Activated CD8-positive, alpha-beta T cell treated with anti-CD3 and anti-CD28 coated beads for 36 hours (primary cell): ENCODE measurements around the gene TIAM2. TPM values are rescaled to one million over a fixed set of nuclear protein-coding genes. Genes with fewer than 3 reads are reported as not detected.
"Not testable (repeated sequence)": the region's sequence is repeated elsewhere in the genome, so short reads cannot be mapped to it uniquely, and the experiment has no call there.

Source experiments
- ATAC-seq: fragments of 200-7000 bp; cut with Tn5 transposase; one replicate; pipeline ENCODE4 v1.10.0; 2021; ENCODE audit warnings: mild to moderate bottlenecking, moderate library complexity
- CTCF ChIA-PET: fragments of 350-600 bp; sonication (Branson Sonifier 250); formaldehyde crosslinking; loops from one replicate; lab custom pipeline; 2021; ENCODE audit warnings: antibody characterized with exemption; lab: Charles Lee
- POLR2A ChIA-PET: fragments of 350-600 bp; sonication (Branson Sonifier 250); formaldehyde crosslinking; loops from one replicate; lab custom pipeline; 2021; ENCODE audit warnings: antibody characterized with exemption; lab: Charles Lee
- DNase-seq: peaks from one replicate; pipeline ENCODE4 v3.0.0-alpha.2; 2020
- H3K27ac Mint-ChIP-seq: one replicate; pipeline ENCODE4 v1.8.0; 2021; ENCODE audit warnings: mild to moderate bottlenecking, mixed read lengths
- H3K27me3 Mint-ChIP-seq: one replicate; pipeline ENCODE4 v1.8.0; 2021; ENCODE audit warnings: mixed read lengths
- H3K36me3 Mint-ChIP-seq: one replicate; pipeline ENCODE4 v1.8.0; 2021; ENCODE audit warnings: low read depth, mixed read lengths
- H3K4me1 Mint-ChIP-seq: one replicate; pipeline ENCODE4 v1.8.0; 2021; ENCODE audit warnings: low read depth, mixed read lengths
- H3K4me3 Mint-ChIP-seq: one replicate; pipeline ENCODE4 v1.8.0; 2021; ENCODE audit warnings: mild to moderate bottlenecking, moderate library complexity, mixed read lengths
- H3K9me3 Mint-ChIP-seq: one replicate; pipeline ENCODE4 v1.8.0; 2021; ENCODE audit warnings: mixed read lengths
- intact Hi-C: fragments of 100-400 bp; cut with micrococcal nuclease; formaldehyde crosslinking; loops from one replicate; pipeline ENCODE4 v1.10.0; 2022
- total RNA-seq, 2 experiments: library from RNA; stranded (reverse); gene quantifications; one replicate each; pipeline ENCODE4 v1.2.3, GENCODE V29; 2021
- TF ChIP-seq, protein P1 (sequence below): fragments of 200-600 bp; IDR thresholded peaks from one replicate; pipeline ENCODE4 v1.8.0; 2022; ENCODE audit warnings: antibody characterized with exemption, mild to moderate bottlenecking

The TIAM2 gene
- total RNA-seq, 2 experiments from 2014 or later, result 5.6 to 7.1 TPM

DNA sequence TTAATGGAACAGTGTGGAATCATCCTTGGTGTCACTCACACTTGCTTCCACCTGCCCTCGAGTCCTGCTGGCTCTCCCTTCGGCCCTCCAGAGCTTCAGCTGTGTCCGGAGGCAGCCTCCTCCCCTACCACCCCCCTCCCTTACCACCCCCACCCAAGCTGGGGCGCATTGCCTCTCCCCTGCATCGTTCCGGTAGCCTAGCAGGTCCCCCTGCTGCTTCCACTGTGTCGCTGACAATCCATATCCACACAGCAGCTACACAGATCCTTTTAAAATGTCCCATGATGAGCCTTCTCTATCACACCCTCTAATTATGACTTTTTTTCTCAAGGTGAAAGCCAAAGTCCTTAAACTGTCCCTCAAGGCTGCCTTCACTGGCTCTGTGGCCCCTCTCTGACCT, 117.6 kb downstream of the TIAM2 start:
- Mint-ChIP-seq H3K4me1 (peaks cover 27% of the 10 kb centered on the region), H3K27ac (no peak overlapping the region), H3K9me3 (no peaks in the 10 kb centered on the region), H3K27me3 (peaks cover 10% of the 10 kb centered on the region), H3K4me3 (no peak overlapping the region), H3K36me3 (peaks cover 1% of the 10 kb centered on the region)
- TF ChIP-seq, protein P1, sequence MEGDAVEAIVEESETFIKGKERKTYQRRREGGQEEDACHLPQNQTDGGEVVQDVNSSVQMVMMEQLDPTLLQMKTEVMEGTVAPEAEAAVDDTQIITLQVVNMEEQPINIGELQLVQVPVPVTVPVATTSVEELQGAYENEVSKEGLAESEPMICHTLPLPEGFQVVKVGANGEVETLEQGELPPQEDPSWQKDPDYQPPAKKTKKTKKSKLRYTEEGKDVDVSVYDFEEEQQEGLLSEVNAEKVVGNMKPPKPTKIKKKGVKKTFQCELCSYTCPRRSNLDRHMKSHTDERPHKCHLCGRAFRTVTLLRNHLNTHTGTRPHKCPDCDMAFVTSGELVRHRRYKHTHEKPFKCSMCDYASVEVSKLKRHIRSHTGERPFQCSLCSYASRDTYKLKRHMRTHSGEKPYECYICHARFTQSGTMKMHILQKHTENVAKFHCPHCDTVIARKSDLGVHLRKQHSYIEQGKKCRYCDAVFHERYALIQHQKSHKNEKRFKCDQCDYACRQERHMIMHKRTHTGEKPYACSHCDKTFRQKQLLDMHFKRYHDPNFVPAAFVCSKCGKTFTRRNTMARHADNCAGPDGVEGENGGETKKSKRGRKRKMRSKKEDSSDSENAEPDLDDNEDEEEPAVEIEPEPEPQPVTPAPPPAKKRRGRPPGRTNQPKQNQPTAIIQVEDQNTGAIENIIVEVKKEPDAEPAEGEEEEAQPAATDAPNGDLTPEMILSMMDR, result no peak
- DNase-seq (no peak), ATAC-seq (no peak)
- CTCF ChIA-PET, result no interaction called here
- intact Hi-C loops, result no loop called here
- POLR2A ChIA-PET, result no interaction called here

DNA sequence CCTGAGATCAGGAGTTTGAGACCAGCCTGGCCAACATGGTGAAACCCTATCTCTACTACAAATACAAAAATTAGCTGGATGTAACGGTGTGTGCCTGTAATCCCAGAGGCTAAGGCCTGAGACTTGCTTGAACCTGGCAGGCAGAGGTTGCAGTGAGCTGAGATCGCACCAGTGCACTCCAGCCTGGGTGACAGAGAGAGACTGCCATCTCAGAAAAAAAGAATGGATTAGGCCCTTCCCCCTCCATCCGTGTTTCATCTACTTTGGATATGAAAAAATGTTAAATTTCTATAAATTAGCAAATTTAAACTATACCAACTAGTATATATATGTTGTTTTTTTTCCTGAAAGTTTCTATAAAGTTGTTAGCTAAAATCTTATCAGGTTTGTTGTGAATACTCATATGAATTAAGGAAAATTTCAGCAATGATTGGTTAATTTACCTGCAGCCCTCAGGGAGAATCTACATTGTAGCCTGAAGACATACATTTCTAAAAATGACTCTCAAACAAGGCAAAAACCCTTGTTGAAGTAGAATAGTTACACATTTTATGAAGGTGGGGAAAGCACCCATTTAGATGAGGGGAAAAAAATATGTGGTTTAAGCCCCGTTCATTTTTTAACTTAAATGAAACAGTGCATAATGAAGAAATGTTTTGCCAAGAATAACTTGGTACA, 120.9 kb downstream of the TIAM2 start:
- H3K4me1 Mint-ChIP-seq, result peaks cover 21% of the 10 kb centered on the region
- no peaks in the 10 kb centered on the region for H3K9me3 Mint-ChIP-seq
- H3K36me3 Mint-ChIP-seq, result peaks cover 1% of the 10 kb centered on the region
- ATAC-seq (peak; percentile 92), DNase-seq (no peak)
- peaks cover 5% of the 10 kb centered on the region for H3K27me3 Mint-ChIP-seq
- H3K27ac Mint-ChIP-seq, result peak overlapping the region; percentile 87
- ChIA-PET POLR2A (interaction anchor here (1.0 kb wide), 1 partner anchor 14 kb away, joined by 4 read pairs; no protein-coding TSS in a partner anchor), CTCF (interaction anchor here (1.0 to 1.4 kb wide), 4 partner anchors 37 to 440 kb away, joined by 3 to 4 read pairs (median 4); no protein-coding TSS in a partner anchor)
- intact Hi-C loops, result no loop called here
- peak overlapping the region; percentile 34 for H3K4me3 Mint-ChIP-seq
- TF ChIP-seq, protein P1, result no peak

DNA sequence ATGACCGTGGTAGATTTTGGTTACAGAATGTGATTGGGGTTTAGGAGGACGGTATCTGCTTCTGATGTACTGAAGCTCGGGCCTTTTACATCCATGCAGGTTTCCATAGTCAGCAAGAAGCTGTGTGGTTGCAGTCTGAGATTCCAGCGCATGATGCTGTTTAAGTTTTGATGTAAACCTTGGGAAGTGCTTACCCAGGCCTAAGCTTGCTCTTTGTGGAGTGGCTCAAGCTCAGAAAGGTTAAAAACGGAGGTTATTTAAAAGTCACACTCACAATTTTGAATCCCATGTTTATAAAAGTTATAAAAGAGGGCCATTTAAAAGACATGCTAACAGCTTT, 121.4 kb downstream of the TIAM2 start:
- no peak for ATAC-seq
- POLR2A ChIA-PET, result interaction anchor here (0.6 to 1.8 kb wide), 3 partner anchors 13 to 165 kb away, joined by 3 to 4 read pairs (median 4); no protein-coding TSS in a partner anchor
- peaks cover 5% of the 10 kb centered on the region for H3K27me3 Mint-ChIP-seq
- peaks cover 25% of the 10 kb centered on the region for H3K4me1 Mint-ChIP-seq
- H3K36me3 Mint-ChIP-seq, result peaks cover 1% of the 10 kb centered on the region
- CTCF ChIA-PET, result interaction anchor here (0.8 to 1.4 kb wide), 6 partner anchors 10 to 441 kb away, joined by 3 to 5 read pairs (median 4); no protein-coding TSS in a partner anchor
- intact Hi-C loops, result no loop called here
- DNase-seq, result no peak
- TF ChIP-seq, protein P1, result no peak
- peak overlapping the region; percentile 34 for H3K4me3 Mint-ChIP-seq
- H3K27ac Mint-ChIP-seq, result peak overlapping the region; percentile 87
- no peaks in the 10 kb centered on the region for H3K9me3 Mint-ChIP-seq

DNA sequence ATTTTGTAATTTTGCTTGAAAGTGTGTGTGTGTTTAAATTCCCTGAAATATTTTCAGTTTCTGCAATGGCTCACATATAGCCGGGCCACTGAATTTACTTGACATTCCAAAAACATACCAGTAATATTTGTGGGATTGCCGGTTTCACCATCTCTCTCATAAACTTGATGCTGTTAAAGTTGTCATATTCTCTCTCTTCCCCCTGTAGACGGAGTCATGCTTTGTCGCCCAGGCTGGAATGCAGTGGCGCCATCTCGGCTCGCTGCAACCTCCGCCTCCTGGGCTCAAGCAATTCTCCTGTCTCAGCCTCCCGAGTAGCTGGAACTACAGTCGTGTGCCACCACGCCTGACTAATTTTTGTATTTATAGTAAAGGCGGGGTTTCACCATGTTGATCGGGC, 122.1 kb downstream of the TIAM2 start:
- H3K27me3 Mint-ChIP-seq, result peaks cover 3% of the 10 kb centered on the region
- H3K4me1 Mint-ChIP-seq, result peaks cover 27% of the 10 kb centered on the region
- ATAC-seq (no peak), DNase-seq (no peak)
- peak overlapping the region; percentile 30 for H3K27ac Mint-ChIP-seq
- POLR2A ChIA-PET, result interaction anchor here (0.6 to 1.8 kb wide), 3 partner anchors 14 to 166 kb away, joined by 3 to 4 read pairs (median 3); no protein-coding TSS in a partner anchor
- TF ChIP-seq, protein P1, result no peak
- no peaks in the 10 kb centered on the region for H3K9me3 Mint-ChIP-seq
- CTCF ChIA-PET, result interaction anchor here (0.8 to 1.4 kb wide), 6 partner anchors 9 to 441 kb away, joined by 3 to 5 read pairs (median 4); no protein-coding TSS in a partner anchor
- intact Hi-C loops, result no loop called here
- peaks cover 1% of the 10 kb centered on the region for H3K36me3 Mint-ChIP-seq
- H3K4me3 Mint-ChIP-seq, result no peak overlapping the region

DNA sequence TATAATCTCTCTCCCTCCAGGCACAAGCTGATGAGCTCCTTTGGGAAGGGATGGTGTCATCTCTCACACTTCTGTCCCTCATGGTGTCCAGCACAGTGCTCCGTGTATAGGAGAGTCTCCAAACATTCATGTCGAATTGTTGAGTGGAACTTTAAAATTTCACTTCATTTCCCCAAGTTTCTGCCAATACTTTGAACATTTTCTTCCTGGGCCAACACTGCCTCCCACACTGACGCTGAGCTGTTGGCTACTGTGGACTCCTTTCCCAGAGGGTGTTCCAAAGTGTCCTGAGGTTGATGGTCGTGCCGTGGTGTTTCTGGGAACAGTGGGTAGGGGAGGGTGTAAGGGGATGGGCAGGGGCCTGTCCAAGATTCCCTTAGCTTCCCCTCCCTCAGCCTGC, 122.7 kb downstream of the TIAM2 start:
- ChIA-PET CTCF (interaction anchor here (1.2 kb wide), 1 partner anchor 9 kb away, joined by 3 read pairs; no protein-coding TSS in a partner anchor), POLR2A (interaction anchor here (1.8 kb wide), 1 partner anchor 38 kb away, joined by 4 read pairs; no protein-coding TSS in a partner anchor)
- Mint-ChIP-seq H3K36me3 (peaks cover 1% of the 10 kb centered on the region), H3K27me3 (peaks cover 3% of the 10 kb centered on the region), H3K4me1 (peaks cover 27% of the 10 kb centered on the region), H3K27ac (no peak overlapping the region), H3K9me3 (no peaks in the 10 kb centered on the region), H3K4me3 (no peak overlapping the region)
- TF ChIP-seq, protein P1, result no peak
- DNase-seq (no peak), ATAC-seq (no peak)
- intact Hi-C loops, result no loop called here

DNA sequence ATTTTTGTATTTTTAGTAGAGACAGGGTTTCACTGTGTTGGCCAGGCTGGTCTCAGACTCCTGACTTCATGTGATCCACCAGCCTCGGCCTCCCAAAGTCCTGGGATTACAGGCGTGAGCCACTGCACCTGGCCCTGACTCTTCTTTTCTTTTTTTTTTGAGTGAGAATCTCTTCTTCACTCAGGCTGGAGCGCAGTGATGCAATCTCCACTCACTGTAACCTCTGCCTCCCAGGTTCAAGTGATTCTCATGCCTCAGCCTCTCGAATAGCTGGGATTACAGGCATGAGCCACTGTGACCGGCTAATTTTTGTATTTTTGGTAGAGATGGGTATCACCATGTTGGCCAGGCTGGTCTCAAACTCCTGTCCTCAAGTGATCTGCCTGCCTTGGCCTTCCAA, 124.1 kb downstream of the TIAM2 start:
- peaks cover 27% of the 10 kb centered on the region for H3K4me1 Mint-ChIP-seq
- ATAC-seq, POLR2A ChIA-PET, H3K4me3 Mint-ChIP-seq, H3K27ac Mint-ChIP-seq, H3K36me3 Mint-ChIP-seq, H3K9me3 Mint-ChIP-seq, DNase-seq, CTCF ChIA-PET, intact Hi-C loops, H3K27me3 Mint-ChIP-seq: not testable (repeated sequence)
